ENCODE measurements around the gene HOXC12.

The HOXC12 gene

GRCh38 chr12:53937596-53938325 is 16.9 kb upstream of the HOXC12 start:
- POLR2A ChIA-PET, result interaction anchor here (0.6 to 2.0 kb wide), 13 partner anchors 10 to 558 kb away, joined by 3 to 13 read pairs (median 5); partner anchors contain the start of genes ATP5MC2, HOXC10, HOXC5 and SP1
- peaks cover 6% of the 10 kb centered on the region; the same call in 1 of the 2 replicates for H3K4me1 ChIP-seq (ENCODE audit: control insufficient read depth, insufficient read depth, low read length)
- TF ChIP-seq CTCF (tag by site-specific recombination; IDR thresholded peaks at IDR 0.05), result peak; percentile 9; the same call in 1 of the 2 replicates
- TF ChIP-seq ZNF18 (tag by site-specific recombination; IDR thresholded peaks at IDR 0.05), result no peak
- TF ChIP-seq MZF1 (tag by site-specific recombination; IDR thresholded peaks at IDR 0.05; ENCODE audit: borderline replicate concordance), result no peak
- TF ChIP-seq ZNF645 (tag by site-specific recombination; IDR thresholded peaks at IDR 0.05), result no peak
- TF ChIP-seq ZNF423 (tag by site-specific recombination; IDR thresholded peaks at IDR 0.05), result no peak
- no peak for TF ChIP-seq ZNF221 (tag by site-specific recombination; IDR thresholded peaks at IDR 0.05; ENCODE audit: borderline replicate concordance)
- TF ChIP-seq ZNF600 (tag by site-specific recombination; IDR thresholded peaks at IDR 0.05), result peak; percentile 63; the same call in 1 of the 2 replicates
- TF ChIP-seq ZNF311 (tag by site-specific recombination; IDR thresholded peaks at IDR 0.05; ENCODE audit: borderline replicate concordance), result no peak
- H3K36me3 ChIP-seq (ENCODE audit: control insufficient read depth in 2 of 2, insufficient read depth in 1 of 2, low read length in 2 of 2), result no peaks in the 10 kb centered on the region
- H3K9me3 ChIP-seq (ENCODE audit: control insufficient read depth, insufficient read depth, low read depth, low read length), result no peaks in the 10 kb centered on the region
- peak overlapping the region; percentile 48 for H3K4me3 ChIP-seq (ENCODE audit: low read depth, low read length)
- CTCF ChIA-PET, result interaction anchor here (0.5 to 2.2 kb wide), 10 partner anchors 47 to 462 kb away, joined by 3 to 7 read pairs (median 5); partner anchors contain the start of gene HOXC10
- no peak overlapping the region; the same call in 1 of the 2 replicates for H3K27ac ChIP-seq (ENCODE audit: extremely low read depth, low read depth, low read length)

- POLR2A ChIA-PET, result interaction anchor here (0.6 to 2.0 kb wide), 18 partner anchors 11 to 662 kb away, joined by 3 to 13 read pairs (median 4); partner anchors contain the start of genes ATP5MC2, CISTR, HOXC10 and HOXC5
- Histone ChIP-seq H3K27ac (ENCODE audit: extremely low read depth, low read depth, low read length) (peak within 1 kb of the TSS; percentile 94), H3K9me3 (ENCODE audit: control insufficient read depth, insufficient read depth, low read depth, low read length) (no peaks in the 10 kb centered on the region), H3K4me1 (ENCODE audit: control insufficient read depth, insufficient read depth, low read length) (peaks cover 6% of the 10 kb centered on the region; the same call in 1 of the 2 replicates), H3K4me3 (ENCODE audit: low read depth, low read length) (peak within 1 kb of the TSS; percentile 63), H3K36me3 (ENCODE audit: control insufficient read depth in 2 of 2, insufficient read depth in 1 of 2, low read length in 2 of 2) (no peaks in the 10 kb centered on the region)
- CTCF ChIA-PET, result interaction anchor here (0.5 to 2.2 kb wide), 14 partner anchors 46 to 463 kb away, joined by 3 to 7 read pairs (median 4); partner anchors contain the start of gene HOXC10
- peak; percentile 98 for TF ChIP-seq SP3 (tag by site-specific recombination; IDR thresholded peaks at IDR 0.05)
- peak; percentile 100 for TF ChIP-seq GLIS2 (tag by site-specific recombination; IDR thresholded peaks at IDR 0.05)
- TF ChIP-seq ZNF398 (tag by site-specific recombination; IDR thresholded peaks at IDR 0.05), result peak; percentile 90
- no peak for TF ChIP-seq ZNF37A (tag by site-specific recombination; IDR thresholded peaks at IDR 0.05)
- no peak for TF ChIP-seq ZNF362 (tag by site-specific recombination; IDR thresholded peaks at IDR 0.05)
- no peak for TF ChIP-seq ZNF280D (tag by site-specific recombination; IDR thresholded peaks at IDR 0.05)
- peak; percentile 80; the same call in 1 of the 2 replicates for TF ChIP-seq ZNF391 (tag by site-specific recombination; IDR thresholded peaks at IDR 0.05; ENCODE audit: borderline replicate concordance, low read depth)
- TF ChIP-seq ZNF76 (tag by site-specific recombination; IDR thresholded peaks at IDR 0.05; ENCODE audit: borderline replicate concordance, low read depth), result peak; percentile 82
- TF ChIP-seq ZNF121 (tag by site-specific recombination; IDR thresholded peaks at IDR 0.05), result no peak
- TF ChIP-seq KLF17 (tag by site-specific recombination; IDR thresholded peaks at IDR 0.05), result peak; percentile 89
- TF ChIP-seq GLI4 (tag by site-specific recombination; IDR thresholded peaks at IDR 0.05), result no peak
Observed at GRCh38 chr12:53938326-53939140, 16.2 kb upstream of the HOXC12 start, which contains the start of gene HOXC13. Gene HOXC13 (plus strand): TSS chr12:53938831. CDS start chr12:53938907, 76 bp downstream.

Measured in HEK293 (cell line).